ENCODE results near the gene JPH3. TPM values are rescaled to one million over a fixed set of nuclear protein-coding genes. Genes with fewer than 3 reads are reported as not detected.

The JPH3 gene
- total RNA-seq, 1 experiment from 2014 or later = 32.7 TPM

- Histone ChIP-seq H4K5ac (ENCODE audit: insufficient read length, low read depth, low read length) (no peak overlapping the region), H3K79me1 (ENCODE audit: insufficient read depth, low read depth, low read length, poor library complexity, severe bottlenecking) (no peaks in the 10 kb centered on the region), H4K91ac (ENCODE audit: insufficient read length, low read depth, low read length) (no peak overlapping the region), H3K4me2 (ENCODE audit: insufficient read depth, insufficient read length, low read length) (no peak overlapping the region), H3K27me3 (ENCODE audit: insufficient read depth, low read length) (no peaks in the 10 kb centered on the region), H3T11ph (ENCODE audit: low read length) (no peak overlapping the region), H3K23me2 (ENCODE audit: insufficient read length, low read depth, low read length, poor library complexity, severe bottlenecking) (no peaks in the 10 kb centered on the region), H2BK20ac (ENCODE audit: low read depth, low read length, poor library complexity, severe bottlenecking) (no peak overlapping the region), H2AK5ac (ENCODE audit: insufficient read length, low read length) (no peak overlapping the region), H3K56ac (ENCODE audit: insufficient read length, low read depth, low read length) (no peak overlapping the region), H4K20me1 (ENCODE audit: control insufficient read depth, insufficient read depth, insufficient read length) (no peaks in the 10 kb centered on the region), H2BK12ac (ENCODE audit: insufficient read length, low read depth, low read length) (no peak overlapping the region), H3K4me1 (ENCODE audit: insufficient read depth, low read length) (no peaks in the 10 kb centered on the region), H3K18ac (ENCODE audit: insufficient read length, low read depth, low read length) (no peak overlapping the region), H2BK5ac (ENCODE audit: insufficient read length, low read length) (no peak overlapping the region), H3K79me2 (ENCODE audit: insufficient read depth, low read length) (no peaks in the 10 kb centered on the region), H3K27ac (ENCODE audit: insufficient read length, low read depth, low read length) (no peak overlapping the region), H2BK15ac (ENCODE audit: low read depth, low read length) (no peak overlapping the region), H3K14ac (ENCODE audit: insufficient read depth, low read length) (no peak overlapping the region), H4K8ac (replicated peaks; ENCODE audit: insufficient read length, low read depth, low read length) (no peak overlapping the region), H3K9ac (ENCODE audit: extremely low read depth, insufficient read length, low read length) (no peak overlapping the region), H3K9me3 (ENCODE audit: control insufficient read depth, low read depth, low read length) (no peaks in the 10 kb centered on the region), H3K23ac (ENCODE audit: insufficient read length, low read depth, low read length) (no peak overlapping the region), H2AFZ (ENCODE audit: low read length) (no peak overlapping the region), H2BK120ac (ENCODE audit: low read depth, low read length, poor library complexity, severe bottlenecking) (no peak overlapping the region), H3K4ac (ENCODE audit: low read depth, low read length) (no peak overlapping the region)
- peaks cover 1 to 2% of the 10 kb centered on the region in 2 experiments for H3K4me1 Mint-ChIP-seq
- H3K27ac Mint-ChIP-seq = peak overlapping the region in 1 of 3 experiments; percentile 25; a peak in 2 of 7 replicates
- no peaks in the 10 kb centered on the region for H3K27me3 Mint-ChIP-seq (ENCODE audit: low read depth)
- no peak for TF ChIP-seq CTCF (conservative IDR thresholded peaks at IDR 0.05)
- no CpG with 5 or more reads among the region's 17 CpGs for WGBS (ENCODE audit: extremely low coverage, insufficient read length, low lambda C conversion rate)
- H3K4me3 Mint-ChIP-seq = no peak overlapping the region
- H3K36me3 Mint-ChIP-seq (ENCODE audit: insufficient read depth in 1 of 3, low read depth in 3 of 3) = peaks cover 29 to 74% (median 66%) of the 10 kb centered on the region in 3 experiments
- no peaks in the 10 kb centered on the region for H3K9me3 Mint-ChIP-seq
- no peak for DNase-seq
Measured at GRCh38 chr16:87729266-87729954, 127.1 kb downstream of the JPH3 start.

Data from H9 (cell line).